ENCODE data around the gene NDC1. TPM values are rescaled to one million over a fixed set of nuclear protein-coding genes. Genes with fewer than 3 reads are reported as not detected.
A peak's percentile ranks its signal among the peaks of the same experiment; 100 is the strongest.

The NDC1 gene
- 33.9 and 45.3 TPM in 2 replicates for total RNA-seq (2012; rRNA removed)
- polyA plus RNA-seq (2012; rRNA removed): 9.6 and 11.8 TPM in 2 replicates
- 3.2 and 3.7 TPM in 2 replicates for polyA plus RNA-seq (2012; cell fraction: cytosol; rRNA removed)
- polyA plus RNA-seq (2012; cell fraction: nucleus; rRNA removed; ENCODE audit: low replicate concordance): 1.6 and 4.9 TPM in 2 replicates
- Bru-seq, nascent RNA: percentile 65 among the genes with signal in this experiment
- percentile 73 among the genes with signal in this experiment for BruChase-seq, experiment 1, labeled RNA remaining after a 6-hour chase
- percentile 62 among the genes with signal in this experiment for BruChase-seq, experiment 2, labeled RNA remaining after a 2-hour chase
- long read RNA-seq, full-length matches to known transcripts: 4 of 14 reads
- long read RNA-seq, partial matches to known transcripts: 2 of 14 reads
- long read RNA-seq, other reads (novel, unspliced or antisense): 8 of 14 reads

- intact Hi-C loops (cut with micrococcal nuclease) (no loop called here), in situ Hi-C loops (cut with MboI; ENCODE audit: low sequenced_read_pairs) (no loop called here), dilution Hi-C loops (cut with HindIII; ENCODE audit: low sequenced_read_pairs, unreplicated experiment) (no loop called here)
- peak; percentile 96 for DNase-seq
- Histone ChIP-seq H3K79me1 (ENCODE audit: low read depth in 1 of 2, low read length in 2 of 2) (peaks cover 14 to 31% of the 10 kb centered on the region in 2 experiments), H4K5ac (ENCODE audit: low read depth, low read length) (peak within 1 kb of the TSS; percentile 95), H2AFZ (replicated peaks; ENCODE audit: low read length, poor library complexity) (peak within 1 kb of the TSS; percentile 99), H4K8ac (ENCODE audit: low read depth in 2 of 2, low read length in 2 of 2) (peak within 1 kb of the TSS; percentile 82 to 97), H2BK20ac (ENCODE audit: low read depth, low read length) (peak within 1 kb of the TSS; percentile 87), H3K4me3 (ENCODE audit: insufficient read depth, low read depth, low read length) (peak within 1 kb of the TSS; percentile 98), H4K20me1 (ENCODE audit: insufficient read depth, low read length) (no peaks in the 10 kb centered on the region), H3K36me3 (ENCODE audit: control insufficient read depth, insufficient read depth, low read length) (no peaks in the 10 kb centered on the region), H3K27me3 (ENCODE audit: control insufficient read depth, insufficient read depth, low read length) (no peaks in the 10 kb centered on the region), H3K23ac (ENCODE audit: low read depth, low read length) (peak within 1 kb of the TSS; percentile 93), H2BK5ac (ENCODE audit: low read depth, low read length, poor library complexity, severe bottlenecking) (peak within 1 kb of the TSS; percentile 99), H3K9me3 (ENCODE audit: control insufficient read depth, insufficient read depth, low read length) (0 out of 2 replicates have a peak, but pooled peaks cover 2% of the 10 kb centered on the region), H4K91ac (ENCODE audit: insufficient read depth, low read depth, low read length) (peak within 1 kb of the TSS; percentile 98), H3K9me1 (ENCODE audit: insufficient read depth, low read length) (peaks cover 10% of the 10 kb centered on the region), H3K27ac (ENCODE audit: insufficient read depth, low read length) (peak within 1 kb of the TSS; percentile 98), H3K9ac (ENCODE audit: low read depth, low read length) (peak within 1 kb of the TSS; percentile 94), H3K14ac (replicated peaks; ENCODE audit: low read depth, low read length) (peak within 1 kb of the TSS; percentile 93), H3K4ac (ENCODE audit: low read depth, low read length) (peak within 1 kb of the TSS; percentile 95), H3K4me1 (ENCODE audit: control insufficient read depth, insufficient read depth, low read length) (peaks cover 7% of the 10 kb centered on the region), H2BK120ac (ENCODE audit: low read depth, low read length) (peak within 1 kb of the TSS; percentile 98), H3K18ac (ENCODE audit: low read depth, low read length) (peak within 1 kb of the TSS; percentile 95), H3K4me2 (ENCODE audit: low read depth, low read length) (peak within 1 kb of the TSS; percentile 97), H2AK9ac (replicated peaks; ENCODE audit: low read depth, low read length, poor library complexity) (peak within 1 kb of the TSS; percentile 91), H2BK15ac (ENCODE audit: low read depth, low read length) (peak within 1 kb of the TSS; percentile 86; the same call in 2 of the 3 replicates), H2AK5ac (ENCODE audit: low read depth, low read length) (peak within 1 kb of the TSS; percentile 81), H3K56ac (ENCODE audit: extremely low read depth, insufficient read depth, low read length) (peak within 1 kb of the TSS; percentile 93)
- no TSS peak for BruUV-seq (replicated peaks)
- CTCF ChIA-PET: no interaction called here
- ATAC-seq (ENCODE audit: low read depth): peak; percentile 95
- POLR2A ChIA-PET (ENCODE audit: unreplicated experiment): no interaction called here
- 0% methylated on average over 39 of the region's 59 CpGs; no CpG with 5 or more reads in 1 of the 2 experiments for WGBS, 2 experiments (ENCODE audit: extremely low coverage in 2 of 2, insufficient read length in 1 of 2)
- TF ChIP-seq CEBPB (IDR thresholded peaks at IDR 0.05; ENCODE audit: low read depth, low read length) (no peak), MXI1 (IDR thresholded peaks at IDR 0.05; ENCODE audit: borderline replicate concordance, low read depth, low read length) (peak; percentile 89; the same call in 1 of the 2 replicates), MAZ (IDR thresholded peaks at IDR 0.05; ENCODE audit: borderline replicate concordance, low read depth, low read length) (peak; percentile 59; the same call in 1 of the 2 replicates), CTCF (conservative IDR thresholded peaks at IDR 0.05; ENCODE audit: low read depth, low read length) (0 out of 2 replicates have a peak, but pooled peaks have one; percentile 18), BHLHE40 (IDR thresholded peaks at IDR 0.05; ENCODE audit: low read depth, low read length) (peak; percentile 90), RAD21 (IDR thresholded peaks at IDR 0.05; ENCODE audit: low read length) (no peak), RCOR1 (IDR thresholded peaks at IDR 0.05; ENCODE audit: insufficient replicate concordance, low read length) (peak; percentile 19), USF2 (IDR thresholded peaks at IDR 0.05; ENCODE audit: low read depth, low read length) (peak; percentile 28; the same call in 1 of the 2 replicates), POLR2A (IDR thresholded peaks at IDR 0.05; ENCODE audit: low read depth, low read length) (no peak), FOS (IDR thresholded peaks at IDR 0.05; ENCODE audit: low read depth, low read length) (no peak), NFE2L2 (IDR thresholded peaks at IDR 0.05; ENCODE audit: low read depth, low read length) (no peak), ELK1 (IDR thresholded peaks at IDR 0.05; ENCODE audit: borderline replicate concordance, low read depth, low read length) (no peak)
Measured at GRCh38 chr1:53837924-53838653, at the start of gene NDC1. Gene NDC1 (minus strand): TSS chr1:53838296. CDS start chr1:53838261, 35 bp downstream.

All from IMR-90 (cell line).